ENCODE results near the gene PADI2.

GRCh38 chr1:17141441-17142197 lies 22.4 kb upstream of the PADI2 start:
- no peak for TF ChIP-seq CTCF (IDR thresholded peaks at IDR 0.05; ENCODE audit: low read length)
- TF ChIP-seq EZH2 (IDR thresholded peaks at IDR 0.05; ENCODE audit: borderline replicate concordance, low read length): no peak
